ENCODE results near the gene KLK7.
"Not testable (repeated sequence)": the region's sequence is repeated elsewhere in the genome, so short reads cannot be mapped to it uniquely, and the experiment has no call there.

KLK7 gene

DNA sequence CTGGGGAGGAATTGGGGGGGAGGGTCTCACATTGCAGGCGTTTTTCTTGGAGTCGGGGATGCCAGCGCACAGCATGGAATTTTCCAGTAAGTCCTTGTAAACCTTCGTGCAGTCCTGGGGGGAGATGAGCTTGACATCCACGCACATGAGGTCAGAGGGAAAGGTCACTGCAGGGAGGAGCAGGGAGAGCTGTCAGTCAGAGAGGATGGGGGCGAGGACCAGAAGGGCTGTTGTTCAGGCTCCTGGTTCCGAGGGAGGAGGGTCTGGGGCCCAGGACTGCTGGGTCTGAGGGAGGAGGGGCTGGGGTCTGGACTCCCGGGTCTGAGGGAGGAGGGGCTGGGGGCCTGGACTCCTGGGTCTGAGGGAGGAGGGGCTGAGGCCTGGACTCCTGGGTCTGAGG, 4.0 kb downstream of the KLK7 start:
- Mint-ChIP-seq H3K4me1 (ENCODE audit: low read depth in 2 of 2) (peaks cover 0 to 4% of the 10 kb centered on the region in 2 donors), H3K27me3 (peaks cover 68 to 82% of the 10 kb centered on the region in 2 donors), H3K9me3 (peaks cover 0 to 2% of the 10 kb centered on the region in 2 donors), H3K4me3 (no peak overlapping the region), H3K27ac (no peak overlapping the region), H3K36me3 (ENCODE audit: insufficient read depth) (no peaks in the 10 kb centered on the region)
- no peak for DNase-seq
- no peak for ATAC-seq (replicated peaks)

DNA sequence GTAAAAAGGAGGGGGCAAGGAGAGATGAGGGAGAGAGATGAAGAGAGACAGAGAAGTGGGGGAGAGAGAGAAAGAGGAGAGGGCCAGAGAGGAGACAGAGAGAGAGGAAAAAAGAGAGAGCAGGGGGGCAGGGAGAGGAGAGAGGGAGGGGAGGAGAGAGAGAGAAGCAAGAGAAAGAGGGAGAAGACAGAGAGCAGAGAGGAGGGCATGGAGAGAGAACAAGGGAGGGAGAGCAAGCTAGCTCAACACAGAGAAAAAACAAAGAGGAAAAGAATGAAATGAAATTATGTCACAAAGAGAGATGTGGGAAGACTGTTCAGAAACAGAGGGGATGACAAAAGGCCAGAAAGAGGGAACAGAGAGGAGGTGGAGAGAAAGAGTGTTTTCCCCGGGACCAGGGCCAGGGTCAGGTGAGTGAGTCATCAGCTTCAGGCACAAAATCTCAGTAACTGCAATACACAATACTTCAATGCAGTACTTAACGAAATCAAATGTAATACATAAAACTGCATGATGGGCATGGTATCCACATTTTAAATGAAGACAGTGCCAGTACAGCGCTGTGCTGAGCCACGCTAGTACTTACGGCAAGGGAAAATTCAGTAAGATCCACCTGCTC, 4.8 kb downstream of the KLK7 start:
- H3K27me3 Mint-ChIP-seq = peaks cover 62 to 74% of the 10 kb centered on the region in 2 donors
- ATAC-seq (replicated peaks) = no peak
- no peak for DNase-seq
- H3K36me3 Mint-ChIP-seq (ENCODE audit: insufficient read depth) = no peaks in the 10 kb centered on the region
- no peak overlapping the region for H3K4me3 Mint-ChIP-seq
- peaks cover 0 to 4% of the 10 kb centered on the region in 2 donors for H3K4me1 Mint-ChIP-seq (ENCODE audit: low read depth in 2 of 2)
- no peak overlapping the region for H3K27ac Mint-ChIP-seq
- peaks cover 0 to 2% of the 10 kb centered on the region in 2 donors for H3K9me3 Mint-ChIP-seq

DNA sequence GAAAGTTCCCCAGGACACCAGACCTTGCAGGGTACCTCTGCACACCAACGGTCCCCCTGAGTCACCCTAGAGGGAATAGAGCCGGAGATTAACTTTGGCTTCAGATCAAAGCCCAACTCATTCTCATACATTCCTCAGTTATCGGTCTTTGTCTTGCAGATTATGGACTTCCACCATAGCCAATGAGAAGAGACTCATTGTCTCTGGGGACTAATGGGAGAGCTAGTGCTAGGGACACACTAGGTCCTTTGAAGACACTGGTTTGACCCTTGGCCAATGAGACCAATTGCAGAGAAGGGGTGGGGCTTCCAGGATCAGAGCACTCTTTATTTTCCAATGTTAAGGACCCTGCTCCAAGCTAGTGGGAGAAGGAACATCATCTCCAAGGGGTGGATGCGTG, 6.1 kb downstream of the KLK7 start:
- Mint-ChIP-seq H3K36me3 (ENCODE audit: insufficient read depth) (no peaks in the 10 kb centered on the region), H3K27ac (no peak overlapping the region), H3K4me1 (ENCODE audit: low read depth in 2 of 2) (peaks cover 0 to 4% of the 10 kb centered on the region in 2 donors), H3K9me3 (peaks cover 0 to 2% of the 10 kb centered on the region in 2 donors), H3K27me3 (peaks cover 73 to 79% of the 10 kb centered on the region in 2 donors), H3K4me3 (no peak overlapping the region)
- ATAC-seq (replicated peaks) (no peak), DNase-seq (no peak)

DNA sequence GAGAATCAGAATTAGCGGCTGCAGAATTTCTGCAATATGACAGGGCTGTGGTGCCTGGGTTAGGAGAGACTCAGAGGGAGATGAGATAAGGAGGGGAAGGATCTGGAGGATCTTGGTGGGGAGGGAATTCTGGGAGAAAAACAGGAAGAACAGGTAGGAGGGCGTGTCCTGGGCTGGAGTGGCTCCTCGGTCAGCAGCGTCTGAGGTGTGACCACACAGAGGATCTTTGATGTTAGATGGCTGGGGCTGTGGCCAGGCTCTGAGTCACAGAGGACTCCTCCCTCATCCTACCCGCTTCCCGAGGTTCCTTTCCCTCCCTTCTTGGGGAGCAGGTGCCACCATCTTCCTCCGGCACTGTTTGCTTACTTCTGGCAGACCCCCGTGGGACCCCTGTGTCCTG, 8.0 kb downstream of the KLK7 start:
- Mint-ChIP-seq H3K4me3 (no peak overlapping the region), H3K9me3 (no peaks in the 10 kb centered on the region), H3K27ac (no peak overlapping the region), H3K4me1 (ENCODE audit: low read depth in 2 of 2) (peaks cover 0 to 4% of the 10 kb centered on the region in 2 donors), H3K27me3 (peaks cover 71 to 81% of the 10 kb centered on the region in 2 donors), H3K36me3 (ENCODE audit: insufficient read depth) (no peaks in the 10 kb centered on the region)
- ATAC-seq (replicated peaks) (no peak), DNase-seq (no peak)

DNA sequence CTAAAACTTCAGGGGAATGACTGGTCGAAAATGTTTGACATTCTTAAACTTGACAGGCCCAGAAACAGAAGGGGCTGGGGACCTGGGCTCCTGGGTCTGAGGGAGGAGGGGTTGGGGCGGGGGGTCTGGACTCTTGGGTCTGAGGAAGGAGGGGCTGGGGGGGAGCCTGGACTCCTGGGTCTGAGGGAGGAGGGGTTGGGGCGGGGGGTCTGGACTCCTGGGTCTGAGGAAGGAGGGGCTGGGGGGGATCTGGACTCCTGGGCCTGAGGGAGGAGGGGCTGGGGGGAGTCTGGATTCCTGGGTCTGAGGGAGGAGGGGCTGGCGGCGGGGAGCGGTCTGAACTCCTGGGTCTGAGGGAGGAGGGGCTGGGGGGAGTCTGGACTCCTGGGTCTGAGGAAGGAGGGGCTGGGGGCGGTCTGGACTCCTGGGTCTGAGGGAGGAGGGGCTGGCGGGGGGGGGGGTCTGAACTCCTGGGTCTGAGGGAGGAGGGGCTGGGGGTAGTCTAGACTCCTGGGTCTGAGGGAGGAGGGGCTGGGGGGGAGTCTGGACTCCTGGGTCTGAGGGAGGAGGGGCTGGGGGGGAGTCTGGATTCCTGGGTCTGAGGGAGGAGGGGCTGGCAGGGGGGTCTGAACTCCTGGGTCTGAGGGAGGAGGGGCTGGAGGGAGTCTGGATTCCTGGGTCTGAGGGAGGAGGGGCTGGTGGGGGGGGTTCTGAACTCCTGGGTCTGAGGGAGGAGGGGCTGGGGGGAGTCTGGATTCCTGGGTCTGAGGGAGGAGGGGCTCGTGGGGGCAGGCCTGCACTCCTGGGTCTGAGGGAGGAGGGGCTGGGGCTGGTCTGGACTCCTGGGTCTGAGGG, 8.8 kb downstream of the KLK7 start:
- Mint-ChIP-seq H3K27ac (no peak overlapping the region), H3K9me3 (no peaks in the 10 kb centered on the region), H3K4me1 (ENCODE audit: low read depth in 2 of 2) (peaks cover 0 to 4% of the 10 kb centered on the region in 2 donors), H3K4me3 (no peak overlapping the region), H3K27me3 (peaks cover 73 to 81% of the 10 kb centered on the region in 2 donors), H3K36me3 (ENCODE audit: insufficient read depth) (no peaks in the 10 kb centered on the region)
- DNase-seq = no peak
- no peak for ATAC-seq (replicated peaks)

DNA sequence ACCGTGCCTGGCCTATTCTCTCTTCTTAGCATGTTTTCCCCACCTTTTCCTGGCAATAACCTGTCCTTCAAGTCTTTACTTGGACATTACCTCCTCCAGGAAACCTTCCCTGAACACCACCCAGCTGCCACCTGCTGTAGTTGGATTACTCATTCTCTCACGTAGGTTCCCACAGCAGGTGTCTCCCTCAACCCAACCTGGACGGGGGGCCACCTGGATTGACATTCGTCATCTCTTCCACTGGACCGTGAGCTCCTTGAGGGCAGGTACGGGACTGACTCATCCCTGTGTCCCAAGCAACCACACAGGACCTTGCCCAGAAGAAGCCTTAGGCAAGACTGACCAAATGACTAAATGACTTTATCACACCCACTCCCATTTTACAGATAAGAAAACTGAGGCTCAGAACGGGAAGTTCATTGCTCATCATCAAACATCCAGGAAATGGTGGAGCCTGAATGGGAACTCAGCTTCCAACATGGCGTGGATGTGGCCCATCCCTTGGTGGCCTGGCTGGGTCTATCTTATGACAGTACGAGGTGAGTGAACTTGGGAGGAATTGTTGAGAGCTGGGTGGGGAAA, 10.8 kb downstream of the KLK7 start:
- no peaks in the 10 kb centered on the region for H3K36me3 Mint-ChIP-seq (ENCODE audit: insufficient read depth)
- peaks cover 0 to 4% of the 10 kb centered on the region in 2 donors for H3K4me1 Mint-ChIP-seq (ENCODE audit: low read depth in 2 of 2)
- no peak for DNase-seq
- H3K9me3 Mint-ChIP-seq = no peaks in the 10 kb centered on the region
- ATAC-seq (replicated peaks) = no peak
- no peak overlapping the region for H3K4me3 Mint-ChIP-seq
- no peak overlapping the region for H3K27ac Mint-ChIP-seq
- peaks cover 65 to 75% of the 10 kb centered on the region in 2 donors for H3K27me3 Mint-ChIP-seq

DNA sequence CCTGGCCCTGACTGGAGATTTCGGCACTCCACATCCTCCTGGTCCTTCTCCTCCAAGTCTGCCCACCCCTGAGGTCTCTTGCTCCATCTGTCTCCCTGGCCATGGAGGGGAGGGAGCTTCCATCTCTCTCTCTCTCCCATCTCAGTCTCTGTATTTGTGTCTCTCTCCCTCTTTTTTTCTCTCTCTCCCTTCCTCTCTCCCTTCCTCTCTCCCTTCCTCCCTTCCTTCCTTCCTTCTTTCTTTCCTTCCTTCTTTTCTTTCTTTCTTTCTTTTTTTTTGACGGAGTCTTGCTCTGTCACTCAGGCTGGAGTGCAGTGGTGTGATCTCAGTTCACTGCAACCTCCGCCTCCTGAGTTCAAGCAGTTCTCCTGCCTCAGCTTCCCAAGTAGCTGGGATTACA, 13.9 kb downstream of the KLK7 start:
- not testable (repeated sequence) for H3K27ac Mint-ChIP-seq; H3K4me3 Mint-ChIP-seq; H3K9me3 Mint-ChIP-seq; DNase-seq; H3K36me3 Mint-ChIP-seq (ENCODE audit: insufficient read depth); ATAC-seq (replicated peaks); H3K4me1 Mint-ChIP-seq (ENCODE audit: low read depth in 2 of 2)
- H3K27me3 Mint-ChIP-seq = peaks cover 63 to 79% of the 10 kb centered on the region in 2 donors

DNA sequence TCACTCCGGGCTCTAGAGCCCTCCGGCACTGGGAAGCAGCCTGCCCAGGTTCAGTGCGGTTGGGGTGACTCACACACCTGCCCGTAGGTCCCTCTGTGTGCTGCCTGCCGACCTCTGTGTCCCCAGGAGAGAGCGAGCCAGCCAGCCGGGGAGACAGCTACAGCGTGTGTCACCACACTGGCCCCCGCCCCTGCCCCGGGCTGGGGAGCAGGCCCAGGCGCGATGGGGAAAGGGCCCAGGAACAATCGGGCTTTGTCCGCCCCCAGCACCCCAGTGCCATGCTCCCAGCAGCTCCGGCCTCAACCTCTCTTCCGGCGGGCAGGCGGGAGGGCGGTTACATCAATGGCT, 14.3 kb downstream of the KLK7 start, which contains the start of gene KLK6:
Gene KLK6, minus strand, starts transcription at position 179 of the 348 bp plus-strand sequence. CDS start 1,487 bp downstream, outside the sequence.
- peaks cover 66 to 83% of the 10 kb centered on the region in 2 donors for H3K27me3 Mint-ChIP-seq
- no peak for DNase-seq
- H3K9me3 Mint-ChIP-seq = no peaks in the 10 kb centered on the region
- H3K4me1 Mint-ChIP-seq (ENCODE audit: low read depth in 2 of 2) = no peaks in the 10 kb centered on the region
- no peak for ATAC-seq (replicated peaks)
- no peak within 1 kb of the TSS for H3K27ac Mint-ChIP-seq
- H3K36me3 Mint-ChIP-seq (ENCODE audit: insufficient read depth) = no peaks in the 10 kb centered on the region
- H3K4me3 Mint-ChIP-seq = no peak within 1 kb of the TSS

DNA sequence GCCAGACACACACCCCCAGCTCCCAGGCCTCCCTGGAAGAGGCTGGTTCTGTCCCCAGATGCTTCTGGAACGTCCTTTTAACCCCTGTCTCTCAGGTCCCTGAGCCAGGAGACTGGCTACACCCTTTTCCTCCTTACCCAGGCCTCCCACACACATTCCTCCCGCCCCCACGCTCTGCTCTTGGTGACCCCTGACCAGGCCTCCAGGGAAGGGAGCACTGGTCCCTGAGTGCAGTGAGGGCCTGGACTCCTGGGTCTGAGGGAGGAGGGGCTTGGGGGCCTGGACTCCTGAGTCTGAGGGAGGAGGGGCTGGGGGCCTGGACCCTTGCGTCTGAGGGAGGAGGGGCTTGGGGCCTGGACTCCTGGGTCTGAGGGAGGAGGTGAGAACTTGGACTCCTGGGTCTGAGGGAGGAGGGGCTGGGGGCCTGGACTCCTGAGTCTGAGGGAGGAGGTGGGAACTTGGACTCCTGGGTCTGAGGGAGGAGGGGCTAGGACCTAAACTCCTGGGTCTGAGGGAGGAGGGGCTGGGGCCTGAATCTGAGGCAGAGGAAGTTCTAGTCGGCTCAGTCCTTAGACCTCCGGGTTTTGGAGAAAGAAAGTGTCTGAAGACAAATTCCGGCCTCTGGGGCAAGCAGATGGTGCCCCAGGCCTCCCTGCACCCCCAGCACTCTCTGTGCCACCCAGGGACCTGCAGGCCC, 14.9 kb downstream of the KLK7 start:
- DNase-seq = no peak
- Mint-ChIP-seq H3K4me1 (ENCODE audit: low read depth in 2 of 2) (no peaks in the 10 kb centered on the region), H3K36me3 (ENCODE audit: insufficient read depth) (no peaks in the 10 kb centered on the region), H3K4me3 (no peak overlapping the region), H3K27ac (no peak overlapping the region), H3K9me3 (peaks cover 0 to 2% of the 10 kb centered on the region in 2 donors), H3K27me3 (peaks cover 70 to 88% of the 10 kb centered on the region in 2 donors)
- no peak for ATAC-seq (replicated peaks)

DNA sequence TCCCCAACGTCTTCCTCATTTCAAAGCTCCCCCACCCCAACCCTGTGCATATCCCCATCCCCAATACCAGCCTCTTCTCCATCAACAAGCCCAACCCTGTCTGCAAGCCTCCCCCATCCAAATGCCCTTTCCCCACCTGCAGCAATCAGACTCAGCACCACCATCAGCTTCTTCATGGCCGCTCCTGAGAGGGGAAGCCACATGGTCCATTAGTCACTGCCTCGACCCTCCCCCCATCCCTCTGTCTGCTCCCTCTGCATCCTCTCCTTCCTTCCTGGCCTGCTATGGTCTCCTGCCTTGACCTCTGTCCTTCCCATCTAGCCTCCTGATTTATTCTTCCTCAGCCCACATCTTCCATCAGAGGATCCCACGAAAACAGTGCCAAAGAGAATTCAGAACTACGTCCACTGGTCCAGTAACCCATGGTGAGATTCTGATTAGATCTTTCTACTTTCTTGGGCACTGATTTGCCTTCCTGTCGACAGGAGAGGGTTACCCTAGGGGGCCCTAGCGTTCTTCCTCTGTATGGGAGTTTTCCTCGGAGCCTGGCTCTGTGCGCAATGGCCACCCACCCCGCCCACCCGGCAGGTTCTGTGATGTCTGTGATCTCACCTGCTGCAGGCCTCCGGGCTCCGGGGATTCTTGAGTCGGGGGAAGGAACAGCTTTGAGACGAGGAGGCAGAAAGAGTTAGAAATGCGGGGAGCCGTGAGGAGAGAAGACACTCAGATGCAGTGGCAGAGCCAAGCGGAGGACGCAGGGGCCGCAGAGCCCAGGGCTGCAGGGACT, 15.6 kb downstream of the KLK7 start:
- no peaks in the 10 kb centered on the region for H3K4me1 Mint-ChIP-seq (ENCODE audit: low read depth in 2 of 2)
- no peak overlapping the region for H3K4me3 Mint-ChIP-seq
- H3K27ac Mint-ChIP-seq = no peak overlapping the region
- ATAC-seq (replicated peaks) (no peak), DNase-seq (no peak)
- peaks cover under 1 to 2% of the 10 kb centered on the region in 2 donors for H3K9me3 Mint-ChIP-seq
- H3K36me3 Mint-ChIP-seq (ENCODE audit: insufficient read depth) = no peaks in the 10 kb centered on the region
- peaks cover 68 to 88% of the 10 kb centered on the region in 2 donors for H3K27me3 Mint-ChIP-seq

DNA sequence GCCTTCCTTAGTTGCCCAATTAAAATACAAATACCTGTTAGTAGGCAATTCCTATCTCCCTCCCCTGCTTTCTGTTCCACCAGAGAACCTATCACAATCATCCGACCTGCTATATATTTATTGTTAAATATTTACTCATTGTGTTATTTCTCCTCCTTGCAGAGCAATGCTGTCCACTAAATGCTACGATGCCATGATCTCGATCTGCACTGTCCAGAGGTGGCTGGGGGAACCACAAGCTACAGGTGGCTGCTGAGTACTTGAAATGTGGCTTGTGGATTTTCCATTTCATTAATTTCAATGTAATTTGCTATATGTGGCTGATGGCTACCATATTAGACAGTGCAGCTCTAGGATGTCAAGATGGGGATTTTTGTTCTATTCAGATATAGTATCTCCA, 19.5 kb downstream of the KLK7 start:
- H3K4me1 Mint-ChIP-seq (ENCODE audit: low read depth in 2 of 2) = no peaks in the 10 kb centered on the region
- no peaks in the 10 kb centered on the region for H3K36me3 Mint-ChIP-seq (ENCODE audit: insufficient read depth)
- H3K27ac Mint-ChIP-seq = no peak overlapping the region
- H3K9me3 Mint-ChIP-seq = peaks cover 8 to 10% of the 10 kb centered on the region in 2 donors
- no peak overlapping the region for H3K4me3 Mint-ChIP-seq
- ATAC-seq (replicated peaks) (no peak), DNase-seq (no peak)
- peaks cover 46 to 52% of the 10 kb centered on the region in 2 donors for H3K27me3 Mint-ChIP-seq

DNA sequence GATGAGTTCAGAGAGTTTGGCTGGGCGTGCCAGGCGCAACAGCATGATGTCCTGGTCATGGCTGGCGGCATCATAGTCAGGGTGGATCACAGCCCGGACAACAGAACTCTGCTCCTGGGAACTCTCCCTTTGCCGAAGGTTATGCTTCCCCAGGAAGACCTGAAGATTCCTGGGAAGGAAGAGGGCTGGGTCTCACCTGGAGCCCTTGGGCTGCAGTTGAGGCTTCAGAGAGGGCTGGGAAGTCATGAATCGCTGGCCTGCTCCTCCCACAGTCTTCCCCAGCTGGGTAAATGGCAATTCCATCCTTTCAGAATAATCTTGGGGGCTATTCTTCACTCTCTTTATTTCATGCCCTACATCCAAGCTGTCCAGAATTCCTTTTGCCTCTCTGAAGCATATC, 20.3 kb downstream of the KLK7 start:
- ATAC-seq (replicated peaks) (no peak), DNase-seq (no peak)
- Mint-ChIP-seq H3K36me3 (ENCODE audit: insufficient read depth) (no peaks in the 10 kb centered on the region), H3K4me1 (ENCODE audit: low read depth in 2 of 2) (no peaks in the 10 kb centered on the region), H3K4me3 (no peak overlapping the region), H3K27me3 (peaks cover 54 to 58% of the 10 kb centered on the region in 2 donors), H3K9me3 (peaks cover 8 to 10% of the 10 kb centered on the region in 2 donors), H3K27ac (no peak overlapping the region)

DNA sequence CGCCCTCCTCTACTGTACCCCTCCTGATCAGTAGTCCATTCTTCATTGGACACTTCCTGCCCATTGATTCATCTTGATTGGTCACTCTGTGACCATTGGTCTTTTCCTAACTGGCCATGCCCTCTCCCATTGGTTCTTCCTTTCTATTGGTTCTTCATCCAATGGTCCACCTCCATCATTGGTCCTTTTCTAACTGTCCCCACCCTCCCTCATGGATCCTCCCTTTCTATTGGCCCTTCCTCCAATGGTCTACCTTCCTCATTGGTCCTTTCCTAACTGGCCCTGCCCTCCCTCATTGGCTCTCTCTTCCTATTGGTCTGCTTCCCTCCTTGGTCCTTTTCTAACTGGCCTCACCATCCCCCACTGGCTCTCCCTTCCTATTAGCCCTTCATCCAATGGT, 21.5 kb downstream of the KLK7 start:
- Mint-ChIP-seq H3K36me3 (ENCODE audit: insufficient read depth) (no peaks in the 10 kb centered on the region), H3K27me3 (peaks cover 53 to 58% of the 10 kb centered on the region in 2 donors), H3K4me1 (ENCODE audit: low read depth in 2 of 2) (no peaks in the 10 kb centered on the region), H3K4me3 (no peak overlapping the region), H3K9me3 (peaks cover 8 to 10% of the 10 kb centered on the region in 2 donors), H3K27ac (no peak overlapping the region)
- ATAC-seq (replicated peaks) (no peak), DNase-seq (no peak)

Measured in effector memory CD8-positive, alpha-beta T cell (primary cell).